GM19025 (cell line): ENCODE data around the gene NUDT4.
"Not testable (repeated sequence)": the region's sequence is repeated elsewhere in the genome, so short reads cannot be mapped to it uniquely, and the experiment has no call there.

Source experiments
- ATAC-seq: cut with Tn5 transposase; IDR thresholded peaks from one replicate; pipeline ENCODE4 v1.9.1; 2021; ENCODE audit warnings: mild to moderate bottlenecking, low read depth, moderate library complexity; ENCODE audit not compliant: unreplicated experiment

Gene NUDT4

DNA sequence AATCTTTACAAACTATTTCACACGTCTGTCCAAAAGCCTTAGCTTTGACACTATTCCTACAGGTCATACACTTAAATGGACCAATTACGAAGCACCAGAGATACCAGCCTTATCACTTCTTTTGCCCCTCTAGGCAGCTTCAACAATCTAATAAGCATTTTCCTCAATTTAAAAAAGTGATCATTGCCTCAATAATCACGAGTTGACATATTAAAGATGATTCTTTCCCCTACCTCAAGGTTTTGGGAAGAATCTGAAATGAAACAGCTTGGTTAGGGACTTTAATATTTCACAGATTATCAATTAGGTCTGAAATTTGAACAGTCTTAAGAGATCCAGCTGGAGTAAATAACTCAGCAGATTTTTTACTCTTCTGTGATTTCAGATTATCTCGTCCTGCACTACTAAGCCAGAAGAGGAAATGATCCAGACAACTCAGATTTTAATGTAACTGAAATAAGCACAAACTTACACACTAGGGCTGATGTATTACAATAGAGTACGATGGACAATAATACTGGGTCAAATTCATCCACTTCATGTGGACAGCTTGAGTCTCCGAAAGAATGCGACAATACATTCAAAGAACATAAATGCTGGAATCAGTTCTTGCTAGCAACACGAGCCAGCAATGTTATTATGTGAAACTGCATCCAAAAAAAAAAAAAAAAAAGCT is 48.1 kb downstream of the NUDT4 start:
- ATAC-seq, result no peak

DNA sequence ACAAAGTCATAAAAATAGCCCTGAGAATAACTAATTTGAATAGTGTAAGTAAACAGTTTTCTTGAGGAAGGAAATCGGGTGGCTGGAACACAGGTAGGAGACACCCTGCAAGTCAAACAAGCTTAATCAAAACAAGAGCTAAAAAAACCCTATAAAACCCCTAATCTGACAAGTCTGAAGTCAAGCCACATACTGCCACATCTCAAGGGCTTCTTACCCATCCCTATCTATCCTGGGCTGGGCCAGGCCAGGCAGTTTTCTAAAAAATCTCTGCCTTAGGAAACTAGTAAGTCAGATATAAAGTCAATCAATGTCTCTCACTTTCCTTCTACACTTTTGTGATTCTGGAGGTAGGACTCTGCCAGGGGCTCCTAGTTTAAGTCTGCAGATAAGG is 48.7 kb downstream of the NUDT4 start:
- no peak for ATAC-seq

DNA sequence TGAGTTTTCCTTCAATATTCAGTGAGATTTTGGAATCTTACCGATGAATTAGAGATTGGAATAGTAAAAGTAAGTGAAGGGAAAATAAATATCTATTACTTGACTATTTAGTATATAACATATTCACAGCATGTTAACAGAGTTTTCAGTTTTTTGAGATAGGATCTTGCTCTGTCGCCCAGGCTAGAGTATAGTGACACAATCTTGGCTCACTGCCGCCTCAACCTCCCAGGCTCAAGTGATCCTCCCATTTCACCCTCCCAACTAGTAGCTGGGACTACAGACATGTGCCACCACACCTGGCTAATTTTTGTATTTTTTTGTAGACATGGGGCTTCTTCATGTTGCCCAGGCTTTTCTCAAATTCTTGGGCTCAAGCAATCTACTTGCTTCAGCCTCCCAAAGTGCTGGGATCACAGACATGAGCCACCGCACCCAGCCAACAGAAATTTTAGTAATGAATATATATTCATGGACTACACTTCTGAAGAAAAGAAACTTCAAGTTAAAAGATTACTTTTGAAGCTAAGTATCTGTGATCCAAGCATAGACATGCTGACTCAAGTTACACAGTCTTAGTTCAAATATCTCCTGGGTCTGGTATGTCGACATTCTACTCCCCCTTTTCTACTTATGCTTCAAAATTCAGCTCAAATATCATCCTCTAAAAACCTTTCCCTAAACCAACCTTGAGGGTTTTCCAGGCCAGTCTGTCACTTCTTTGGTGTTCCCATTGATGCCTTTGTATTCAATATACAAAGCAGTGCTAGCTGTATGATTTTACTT is 50.2 kb downstream of the NUDT4 start:
- ATAC-seq, result no peak

DNA sequence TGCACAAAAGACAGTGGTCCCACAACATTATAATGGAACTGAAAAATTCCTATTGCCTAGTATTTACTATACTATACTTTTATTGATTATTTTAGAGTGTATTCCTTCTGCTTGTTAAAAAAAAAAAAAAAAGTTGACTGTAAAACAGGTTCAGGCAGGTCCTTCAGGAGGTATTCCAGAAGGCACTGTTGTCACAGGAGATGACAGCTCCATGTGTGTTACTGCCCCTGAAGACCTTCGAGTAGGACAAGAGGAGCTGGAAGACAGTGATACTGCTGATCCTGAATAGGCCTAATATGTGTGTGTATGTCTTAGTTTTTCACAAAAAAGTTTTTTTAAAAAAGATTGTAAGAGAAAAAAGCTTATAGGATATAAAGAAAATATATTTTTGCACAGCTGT is 51.7 kb downstream of the NUDT4 start:
- no peak for ATAC-seq

DNA sequence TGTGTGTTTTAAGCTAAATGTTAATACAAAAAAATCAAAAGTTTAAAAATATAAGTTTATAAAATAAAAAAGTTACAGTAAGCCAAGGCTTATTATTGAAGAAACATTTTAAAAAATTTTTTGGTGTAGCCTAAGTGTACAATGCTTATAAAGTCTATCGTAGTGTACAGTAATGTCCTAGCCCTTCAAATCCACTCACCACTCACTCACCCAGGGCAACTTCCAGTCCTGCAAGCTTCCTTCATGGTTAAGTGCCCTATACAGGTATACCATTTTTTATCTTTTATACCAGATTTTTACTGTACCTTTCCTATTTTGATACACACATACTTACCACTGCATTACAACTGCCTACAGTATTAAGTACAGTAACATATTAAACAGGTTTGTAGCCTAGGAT is 52.1 kb downstream of the NUDT4 start:
- no peak for ATAC-seq

DNA sequence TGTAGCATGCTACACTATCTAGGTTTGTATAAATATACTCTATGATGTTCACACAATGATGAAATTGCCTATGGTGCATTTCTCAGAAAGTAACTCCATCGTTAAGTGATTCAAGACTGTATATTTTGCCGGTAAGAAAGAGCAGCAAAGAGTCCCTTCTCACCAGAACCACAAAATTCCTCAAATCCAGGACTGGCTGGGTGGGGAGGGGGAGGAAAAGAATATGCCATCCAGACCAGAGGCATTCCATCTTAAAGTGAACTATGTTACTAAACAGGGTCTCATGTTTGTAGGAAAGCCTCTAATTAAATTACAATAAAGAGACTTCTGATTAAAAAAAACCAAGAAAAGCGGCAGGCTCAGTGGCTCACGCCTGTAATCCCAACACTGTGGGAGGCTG is 52.6 kb downstream of the NUDT4 start:
- no peak for ATAC-seq

DNA sequence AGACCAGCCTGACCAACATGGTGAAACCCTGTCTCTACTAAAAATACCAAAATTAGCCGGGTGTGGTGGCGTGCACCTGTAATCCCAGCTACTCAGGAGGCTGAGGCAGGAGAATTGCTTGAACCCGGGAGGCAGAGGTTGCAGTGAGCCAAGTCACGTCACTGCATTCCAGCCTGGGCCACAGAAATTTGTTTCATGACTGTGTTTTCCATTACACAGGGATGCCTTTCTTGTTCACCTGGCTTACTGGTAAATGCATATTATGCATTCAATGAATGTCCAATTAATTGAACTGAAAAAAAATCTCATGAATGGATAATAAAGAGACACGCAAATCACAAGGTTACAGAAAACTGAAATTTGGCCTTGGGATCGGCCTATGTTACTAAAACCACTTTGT is 54.3 kb downstream of the NUDT4 start:
- ATAC-seq, result not testable (repeated sequence)

DNA sequence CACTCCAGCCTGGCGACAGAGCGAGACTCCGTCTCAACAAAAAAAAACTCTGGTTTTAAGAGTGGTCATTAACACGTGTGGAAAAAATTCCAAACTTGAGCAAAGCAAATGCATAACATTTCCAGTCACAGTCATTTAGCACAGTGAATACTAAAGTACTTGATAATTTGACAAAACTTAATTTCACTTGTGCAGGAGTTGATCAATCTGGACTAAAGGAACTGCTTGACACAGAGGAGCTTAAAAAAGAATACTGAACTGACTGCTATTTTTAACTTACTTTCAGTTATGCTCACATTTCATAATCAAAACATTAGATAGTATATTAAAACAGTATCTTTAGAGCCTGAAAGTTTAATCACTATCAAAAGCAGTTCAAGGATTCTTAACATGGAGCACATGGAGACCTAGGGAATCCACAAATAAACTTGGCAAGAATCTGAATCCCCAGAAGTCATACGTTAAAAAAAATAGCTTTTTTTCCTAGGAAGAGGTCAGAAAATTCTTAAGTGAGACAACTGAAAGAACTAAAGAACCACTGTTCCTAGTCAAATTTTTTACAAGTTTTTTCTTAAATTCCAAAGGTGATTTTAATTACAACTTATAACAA is 56.6 kb downstream of the NUDT4 start:
- ATAC-seq, result no peak

DNA sequence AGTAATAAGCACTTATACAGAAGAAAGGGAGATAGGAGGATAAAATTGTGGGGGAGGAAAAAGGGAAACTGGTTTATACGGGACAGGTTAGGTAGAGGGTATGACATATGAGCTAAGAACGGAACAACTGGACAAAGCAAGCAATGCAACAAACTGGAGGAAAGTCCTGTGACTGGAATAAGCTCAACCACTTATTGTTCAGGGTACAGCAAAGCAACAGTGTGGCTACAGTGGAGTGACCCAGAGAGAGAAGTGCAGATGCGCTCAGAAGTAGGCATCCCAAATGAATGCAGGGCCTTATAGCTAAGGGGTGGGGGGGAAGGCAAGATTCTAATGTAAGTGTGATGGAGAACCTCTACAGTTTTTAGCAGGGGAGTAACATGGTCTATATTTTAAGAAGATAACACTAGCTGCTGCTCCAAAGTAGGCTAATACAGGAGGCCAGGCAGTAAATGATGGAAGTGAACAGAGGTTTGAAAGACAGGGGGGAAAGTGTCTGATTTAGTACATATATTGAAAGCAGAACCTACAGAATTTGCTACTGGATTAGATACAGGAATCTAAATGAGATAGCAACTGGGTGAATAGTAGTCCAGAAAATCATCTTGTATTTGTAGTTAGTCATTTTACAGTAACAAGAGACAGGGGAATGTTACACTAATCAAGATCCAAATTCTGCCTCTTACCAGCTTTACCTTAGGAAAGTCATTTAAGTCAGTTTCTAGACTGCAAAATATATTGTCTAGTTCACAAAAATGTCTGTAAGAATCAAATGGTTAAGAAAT is 60.7 kb downstream of the NUDT4 start:
- ATAC-seq, result no peak

DNA sequence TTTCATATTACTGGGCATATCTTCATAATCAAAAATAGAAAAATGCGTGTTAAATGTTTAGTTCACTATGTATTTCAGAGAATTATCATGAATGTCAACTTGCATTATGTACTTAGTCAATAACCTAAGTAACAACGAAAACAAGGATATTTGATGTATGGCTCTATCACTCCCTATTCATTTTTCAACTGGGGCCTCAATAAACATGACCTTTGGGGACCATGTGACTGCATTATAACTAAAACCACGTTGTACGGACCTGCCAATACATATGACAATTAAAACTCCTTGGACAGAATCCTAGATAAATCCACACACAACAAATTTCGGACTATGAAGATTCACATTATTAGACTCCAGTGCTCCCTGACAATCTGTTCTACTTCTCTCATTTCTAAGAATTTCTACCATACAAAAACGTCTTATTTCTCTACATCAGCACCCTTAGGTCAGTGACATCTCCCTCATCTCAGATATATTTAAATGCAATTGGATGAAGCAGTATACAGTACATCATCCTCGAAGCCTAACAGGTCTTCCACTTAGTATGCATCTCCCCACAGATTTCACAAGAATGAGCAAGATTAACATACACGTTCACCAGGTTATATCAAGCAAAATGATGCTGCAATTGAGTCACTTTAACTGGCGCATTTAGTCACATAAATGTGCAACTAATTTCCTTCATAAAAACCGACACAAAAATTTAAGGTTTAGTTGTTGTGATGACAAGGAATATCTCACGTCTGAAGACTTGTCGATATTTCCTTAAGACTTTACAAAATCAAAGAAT is 62.5 kb downstream of the NUDT4 start:
- no peak for ATAC-seq

DNA sequence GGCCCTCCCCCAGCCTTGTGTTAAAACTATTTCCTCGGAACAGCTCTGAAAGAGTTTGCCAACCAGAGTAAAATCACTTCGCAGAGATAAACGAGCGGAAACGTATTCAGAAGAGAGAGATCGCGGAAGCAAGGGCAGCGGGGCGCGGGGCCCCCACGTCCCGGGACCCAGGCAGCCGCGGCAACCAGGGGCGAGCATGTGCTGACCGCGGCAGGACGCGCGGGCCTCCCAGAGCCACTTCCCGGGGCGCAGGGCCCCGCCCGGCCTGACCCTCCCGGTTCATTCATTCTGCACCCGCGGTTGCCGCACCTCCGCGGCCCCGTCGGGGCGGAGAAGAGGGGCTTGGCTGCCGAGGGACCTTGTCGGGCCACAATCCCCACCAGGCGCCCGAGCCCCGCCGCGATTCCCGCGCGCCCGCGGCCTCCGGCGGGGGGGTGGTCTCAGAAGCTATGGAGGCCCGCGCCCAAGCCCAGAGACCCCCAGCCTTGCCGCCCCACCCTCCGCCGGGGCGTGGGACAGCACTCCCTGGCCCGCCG is 63.4 kb downstream of the NUDT4 start:
- ATAC-seq, result no peak

DNA sequence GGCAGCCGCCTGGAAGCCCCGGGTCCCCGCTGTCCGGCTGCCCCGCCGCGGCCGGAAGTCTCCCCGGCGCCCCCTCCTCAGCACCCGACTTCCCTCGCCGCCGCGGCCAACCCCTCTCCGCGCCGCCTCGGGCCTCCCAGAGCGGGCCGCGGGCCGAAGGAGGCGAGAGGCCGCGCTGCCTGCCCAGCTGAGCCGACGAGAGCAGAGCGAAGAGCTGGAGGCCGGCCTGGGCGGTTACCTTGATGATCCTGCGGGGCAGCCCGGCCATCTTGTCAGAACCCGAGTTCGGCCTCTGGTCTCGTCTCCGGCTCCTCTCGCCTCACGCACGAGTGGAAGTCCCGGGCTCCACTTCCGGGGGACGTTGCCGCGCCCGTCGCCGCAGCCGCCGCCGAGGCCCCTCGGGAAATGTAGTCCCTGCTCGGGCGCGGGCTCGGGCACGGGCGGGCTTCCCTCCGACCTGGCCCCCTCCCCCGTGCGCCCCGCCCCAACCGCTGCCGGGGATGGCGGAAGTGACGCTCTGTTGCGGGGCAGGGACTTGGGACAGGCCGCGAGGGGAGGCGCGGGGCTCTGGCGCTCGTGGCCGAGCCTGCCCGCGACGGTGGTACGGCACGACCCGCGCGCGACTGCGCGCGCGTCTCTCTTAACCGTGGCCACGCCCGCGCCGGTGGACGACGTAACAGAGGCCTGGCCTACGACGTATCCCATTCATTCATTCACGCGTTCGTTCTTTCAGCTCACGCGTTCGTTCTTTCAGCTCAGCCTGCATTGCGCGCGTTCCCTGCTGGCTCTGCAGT is 64.1 kb downstream of the NUDT4 start, which contains the start of gene UBE2N:
UBE2N (minus strand) TSS at position 331 of the 794 bp plus-strand sequence; CDS start at position 268, 63 bp downstream.
- peak; percentile 79 for ATAC-seq

DNA sequence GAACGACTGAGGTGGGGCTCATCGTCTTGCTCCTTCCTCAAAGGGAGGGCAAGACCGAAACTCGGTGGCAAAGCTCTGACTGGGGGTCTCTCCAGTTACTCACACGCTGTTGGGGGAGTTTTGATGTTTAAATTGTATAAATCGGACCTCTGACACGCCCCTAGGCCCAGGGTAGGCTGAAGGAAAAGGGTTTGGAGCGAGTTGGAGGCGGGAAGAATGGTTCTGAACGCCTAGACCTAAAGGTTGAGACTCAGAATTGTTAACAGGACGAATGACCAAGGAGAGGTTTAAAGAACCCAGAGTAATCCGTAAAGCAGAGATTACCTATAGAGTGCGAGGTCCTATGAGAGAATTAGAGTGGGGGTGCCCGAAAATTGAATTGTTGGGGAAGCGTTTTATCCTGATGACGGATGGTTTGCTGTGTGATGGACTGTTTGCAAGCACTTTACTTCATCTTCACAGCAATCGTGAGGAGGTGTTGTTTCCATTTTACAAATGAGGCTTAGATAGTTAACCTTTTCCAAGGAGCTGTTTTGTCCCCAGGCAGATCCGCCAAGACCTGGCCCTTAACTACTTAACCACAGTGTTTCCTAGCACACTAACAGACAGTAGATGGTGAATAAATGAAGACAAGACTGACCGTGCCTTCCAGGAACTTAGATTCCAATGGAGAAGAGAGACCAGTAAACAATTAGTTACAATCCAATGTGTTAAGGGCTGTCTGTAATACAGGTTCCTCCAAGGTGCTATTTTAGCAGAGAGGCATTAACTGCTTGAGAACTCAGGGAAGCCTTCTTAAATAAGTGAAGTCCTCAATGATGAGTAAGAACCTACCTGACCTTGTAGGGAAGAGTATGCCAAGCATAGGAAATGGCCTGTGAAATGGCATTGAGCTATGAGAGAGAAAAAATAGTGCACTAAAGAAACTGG is 65.0 kb downstream of the NUDT4 start:
- ATAC-seq, result no peak

DNA sequence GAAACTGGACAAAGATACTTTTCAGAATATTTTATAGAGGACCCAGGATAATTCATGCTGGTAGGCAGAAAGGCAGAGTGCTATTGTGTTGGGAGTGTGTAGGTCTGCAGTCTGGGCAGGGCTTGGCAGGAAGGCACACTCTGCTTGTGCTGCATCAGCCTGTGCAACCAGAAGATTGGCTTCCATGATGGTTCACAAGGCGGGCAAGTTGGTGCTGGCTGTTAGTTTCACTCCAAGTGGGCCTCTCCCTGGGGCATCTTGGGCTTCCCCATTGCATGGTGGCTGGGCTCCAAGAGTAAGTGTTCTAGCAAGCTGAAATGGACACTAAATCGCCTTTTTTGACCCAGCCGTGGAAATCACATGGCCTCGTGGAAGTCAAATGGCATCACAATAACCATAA is 65.9 kb downstream of the NUDT4 start:
- ATAC-seq, result no peak

DNA sequence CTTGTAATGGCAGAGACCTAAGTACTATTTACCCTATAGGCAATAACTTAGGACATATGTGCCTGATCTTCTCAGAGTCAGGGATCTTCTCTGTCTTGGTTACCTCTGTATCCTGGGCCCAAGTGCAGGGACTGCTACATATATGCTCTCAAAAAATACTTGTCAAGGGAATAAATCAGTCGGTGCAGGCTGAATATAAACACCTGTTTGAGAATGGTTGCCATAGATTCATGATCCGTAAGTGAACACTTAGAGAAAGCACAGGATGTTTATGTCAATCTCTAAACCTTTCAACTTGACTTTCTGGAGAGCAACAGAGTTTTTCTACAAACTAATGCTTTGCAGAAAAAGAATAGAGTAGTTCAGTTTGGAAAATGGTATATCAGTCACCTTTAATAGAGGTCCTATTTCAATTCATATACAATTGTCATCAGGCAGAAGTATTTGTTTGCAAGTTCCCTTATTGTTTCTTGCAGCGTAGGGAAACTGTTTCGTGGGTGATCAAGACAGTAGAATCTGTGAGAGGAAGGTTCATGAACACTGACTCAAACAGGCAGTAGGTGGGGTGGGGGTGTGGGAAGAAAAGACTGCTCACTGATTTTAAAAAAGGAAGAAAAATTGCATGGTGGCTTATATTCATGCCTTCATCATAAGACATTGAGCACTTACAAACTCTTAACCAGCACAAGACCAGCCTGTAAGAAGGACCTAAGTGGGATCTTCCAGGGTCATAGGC is 70.0 kb downstream of the NUDT4 start:
- no peak for ATAC-seq

DNA sequence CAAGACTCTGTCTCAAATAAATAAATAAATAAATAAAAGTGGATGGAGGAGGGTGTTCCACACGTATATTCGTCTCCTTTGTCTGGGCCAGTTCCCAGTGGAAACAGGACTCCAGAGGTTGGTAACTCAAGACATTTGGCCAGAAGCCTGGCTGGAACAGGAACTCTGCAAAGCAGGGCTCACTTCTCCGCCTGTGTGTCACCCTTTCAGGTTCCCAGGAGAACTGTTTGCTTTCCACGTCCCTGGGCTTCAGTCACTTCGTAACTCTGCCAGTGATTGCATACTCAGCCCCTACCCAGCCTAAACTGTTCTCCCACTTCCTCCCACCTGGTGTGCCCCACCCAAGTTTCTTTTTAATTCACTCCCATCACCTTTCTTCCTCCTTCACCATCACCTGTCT is 71.1 kb downstream of the NUDT4 start:
- ATAC-seq, result no peak

DNA sequence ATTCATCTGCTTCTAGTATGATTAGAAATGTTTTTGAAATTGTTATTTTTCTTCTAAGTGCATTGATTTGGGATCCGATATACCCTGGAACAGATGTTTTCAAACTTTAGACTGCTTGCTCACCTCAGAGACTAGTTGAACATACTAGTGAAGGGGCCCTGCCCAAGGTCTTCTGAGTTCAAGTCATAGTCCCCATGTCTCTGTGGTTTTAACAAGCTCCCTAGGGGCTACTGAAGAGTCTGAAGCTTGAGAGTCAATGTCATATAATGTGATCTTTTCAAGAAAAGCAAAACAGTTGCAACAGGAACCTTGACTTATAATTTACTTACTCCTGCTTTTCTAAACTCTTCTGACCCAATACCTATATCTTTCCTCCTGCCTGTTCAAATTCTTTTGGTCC is 71.6 kb downstream of the NUDT4 start:
- peak; percentile 76 for ATAC-seq
